Subcutaneous adipose tissue (tissue), 4 donors: ENCODE data around the gene METTL18. TPM values are rescaled to one million over a fixed set of nuclear protein-coding genes. Genes with fewer than 3 reads are reported as not detected.

Experiments
- CTCF ChIP-seq: fragments of 450-650 bp; IDR thresholded peaks from one replicate; pipeline ENCODE4 v1.5.1; 2016; ENCODE audit warnings: low read depth, mild to moderate bottlenecking, control low read depth, antibody characterized with exemption, moderate library complexity
- total RNA-seq, 4 donors: library from RNA; depleted of rRNA; stranded (reverse); fragments of >200 nt; gene quantifications; one replicate each; pipeline ENCODE4 v1.1.0, GENCODE V29; 2016

The METTL18 gene
- total RNA-seq, 4 donors from 2014 or later, result 3.6 to 6.2 (median 5.1) TPM

DNA sequence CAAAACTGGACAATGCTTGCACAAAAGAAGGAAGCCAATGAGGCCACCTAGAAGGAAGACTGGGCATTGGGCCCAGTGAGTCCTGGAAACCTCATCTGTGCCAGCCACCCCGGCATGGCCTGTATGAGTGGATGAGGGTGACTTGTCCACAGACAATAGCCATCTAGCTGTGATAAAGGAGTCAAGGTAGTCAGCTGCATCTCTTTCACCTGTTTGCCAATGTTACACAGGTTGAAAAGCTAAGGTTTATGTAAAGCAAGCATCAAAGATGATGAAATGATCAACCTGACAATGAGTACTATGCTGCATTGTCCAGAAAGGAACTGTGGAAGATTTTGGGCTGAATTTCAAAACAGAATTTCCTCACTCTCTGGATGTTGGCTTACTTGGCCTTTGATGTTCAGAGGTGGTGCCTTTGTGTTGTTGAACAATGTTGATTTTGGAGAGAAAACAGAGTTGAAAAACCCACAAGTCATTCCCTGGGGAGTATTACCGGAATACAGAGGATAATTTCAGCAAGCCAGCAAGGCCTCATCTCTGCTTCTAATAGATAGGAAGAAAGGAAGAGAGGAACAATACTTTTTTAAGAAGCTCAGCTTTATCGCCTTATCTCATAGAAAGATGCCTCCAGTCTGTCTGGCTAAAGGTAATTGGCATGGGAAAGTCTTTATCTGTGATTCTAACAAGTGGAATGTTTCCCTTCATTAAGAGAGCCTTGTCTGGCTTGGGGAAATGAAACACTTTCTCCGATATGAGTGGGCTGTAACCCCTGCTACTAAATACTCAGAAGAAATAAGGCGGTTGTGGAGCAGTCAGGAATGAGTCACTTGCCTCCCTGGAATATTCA, 49.5 kb downstream of the METTL18 start:
- TF ChIP-seq CTCF, result no peak

Other genes starting within 250 kb of the METTL18 start
- 10 to 100 TPM in 2 of 4 donors, 1 to 10 TPM in 2; 2.3 to 16.3 (median 8.2) TPM for gene F5, start 208.4 kb downstream of the METTL18 start, total RNA-seq
- gene SELP, start 164.8 kb downstream of the METTL18 start, total RNA-seq, result 10 to 100 TPM in 2 of 4 donors, 1 to 10 TPM in 2; 5.1 to 15.0 (median 9.6) TPM
- 1 to 10 TPM in 3 of 4 donors, under 1 TPM in 1; 0.75 to 2.7 (median 1.7) TPM for gene SELL, start 83.3 kb downstream of the METTL18 start, total RNA-seq
- 1 to 10 TPM in 1 of 4 donors, under 1 TPM in 2, not detected in 1; 0.19 to 1.8 (median 0.33) TPM for gene SELE, start 60.8 kb downstream of the METTL18 start, total RNA-seq
- 10 to 100 TPM in 3 of 4 donors, 1 to 10 TPM in 1; 8.7 to 15.2 (median 12.6) TPM for gene SCYL3, start 99.0 kb upstream of the METTL18 start, total RNA-seq